ENCODE data around the gene CCDC191.

DNA sequence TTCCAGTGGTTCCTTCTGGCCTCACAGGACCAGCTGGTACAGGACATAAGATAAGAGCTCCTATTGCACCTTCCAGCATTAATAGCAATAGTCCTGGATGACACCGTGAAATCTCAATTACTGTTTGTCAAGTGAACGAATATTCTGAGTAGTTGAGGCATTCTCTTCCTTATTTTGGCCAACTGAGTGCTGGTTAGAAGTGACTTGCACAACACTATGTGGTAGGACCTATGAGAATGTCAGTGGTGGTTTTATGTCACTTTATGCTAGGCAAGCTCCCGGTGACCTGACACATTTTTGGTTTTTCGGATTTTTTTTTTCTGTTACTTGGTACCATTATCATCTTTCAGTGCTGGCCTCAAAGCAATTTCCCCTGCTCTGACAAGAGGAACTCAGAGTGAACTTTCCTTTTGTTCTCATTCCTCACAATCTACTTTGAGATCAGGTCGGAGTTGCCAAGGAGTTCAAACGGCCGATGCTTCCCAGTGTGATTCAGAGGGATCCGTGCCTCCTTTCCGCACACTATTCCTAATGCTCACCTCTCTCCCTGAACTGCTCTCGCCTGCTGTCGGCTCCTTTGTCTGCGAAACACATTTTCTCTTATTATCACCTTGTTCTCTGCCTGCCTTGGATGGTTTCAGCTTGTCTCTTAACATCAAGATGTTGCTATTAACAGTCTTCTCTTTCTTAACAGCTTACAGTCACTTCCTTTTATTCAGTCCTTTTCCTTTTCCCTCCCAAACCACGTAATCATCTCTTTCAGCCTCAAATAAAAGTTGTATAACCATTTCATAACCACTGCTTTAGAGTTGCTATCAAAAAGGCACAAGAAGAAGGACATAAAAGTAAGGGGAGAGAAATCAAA is 36.1 kb upstream of the CCDC191 start:
- TF ChIP-seq TAF1 (IDR thresholded peaks at IDR 0.05; ENCODE audit: low read depth) (no peak), EP300 (IDR thresholded peaks at IDR 0.05; ENCODE audit: borderline replicate concordance) (no peak), RAD21 (IDR thresholded peaks at IDR 0.05; ENCODE audit: low read depth) (no peak), ZBTB7A (IDR thresholded peaks at IDR 0.05; ENCODE audit: low read depth) (no peak), EGR1 (IDR thresholded peaks at IDR 0.05) (no peak), NFIC (IDR thresholded peaks at IDR 0.05) (no peak), CEBPB (IDR thresholded peaks at IDR 0.05) (no peak), TEAD4 (IDR thresholded peaks at IDR 0.05) (no peak)
- TF ChIP-seq, protein P1, sequence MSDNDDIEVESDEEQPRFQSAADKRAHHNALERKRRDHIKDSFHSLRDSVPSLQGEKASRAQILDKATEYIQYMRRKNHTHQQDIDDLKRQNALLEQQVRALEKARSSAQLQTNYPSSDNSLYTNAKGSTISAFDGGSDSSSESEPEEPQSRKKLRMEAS (IDR thresholded peaks at IDR 0.05) = no peak
- TF ChIP-seq, protein P2, sequence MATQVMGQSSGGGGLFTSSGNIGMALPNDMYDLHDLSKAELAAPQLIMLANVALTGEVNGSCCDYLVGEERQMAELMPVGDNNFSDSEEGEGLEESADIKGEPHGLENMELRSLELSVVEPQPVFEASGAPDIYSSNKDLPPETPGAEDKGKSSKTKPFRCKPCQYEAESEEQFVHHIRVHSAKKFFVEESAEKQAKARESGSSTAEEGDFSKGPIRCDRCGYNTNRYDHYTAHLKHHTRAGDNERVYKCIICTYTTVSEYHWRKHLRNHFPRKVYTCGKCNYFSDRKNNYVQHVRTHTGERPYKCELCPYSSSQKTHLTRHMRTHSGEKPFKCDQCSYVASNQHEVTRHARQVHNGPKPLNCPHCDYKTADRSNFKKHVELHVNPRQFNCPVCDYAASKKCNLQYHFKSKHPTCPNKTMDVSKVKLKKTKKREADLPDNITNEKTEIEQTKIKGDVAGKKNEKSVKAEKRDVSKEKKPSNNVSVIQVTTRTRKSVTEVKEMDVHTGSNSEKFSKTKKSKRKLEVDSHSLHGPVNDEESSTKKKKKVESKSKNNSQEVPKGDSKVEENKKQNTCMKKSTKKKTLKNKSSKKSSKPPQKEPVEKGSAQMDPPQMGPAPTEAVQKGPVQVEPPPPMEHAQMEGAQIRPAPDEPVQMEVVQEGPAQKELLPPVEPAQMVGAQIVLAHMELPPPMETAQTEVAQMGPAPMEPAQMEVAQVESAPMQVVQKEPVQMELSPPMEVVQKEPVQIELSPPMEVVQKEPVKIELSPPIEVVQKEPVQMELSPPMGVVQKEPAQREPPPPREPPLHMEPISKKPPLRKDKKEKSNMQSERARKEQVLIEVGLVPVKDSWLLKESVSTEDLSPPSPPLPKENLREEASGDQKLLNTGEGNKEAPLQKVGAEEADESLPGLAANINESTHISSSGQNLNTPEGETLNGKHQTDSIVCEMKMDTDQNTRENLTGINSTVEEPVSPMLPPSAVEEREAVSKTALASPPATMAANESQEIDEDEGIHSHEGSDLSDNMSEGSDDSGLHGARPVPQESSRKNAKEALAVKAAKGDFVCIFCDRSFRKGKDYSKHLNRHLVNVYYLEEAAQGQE (IDR thresholded peaks at IDR 0.05; ENCODE audit: low read depth) = no peak
- TF ChIP-seq, protein P3, sequence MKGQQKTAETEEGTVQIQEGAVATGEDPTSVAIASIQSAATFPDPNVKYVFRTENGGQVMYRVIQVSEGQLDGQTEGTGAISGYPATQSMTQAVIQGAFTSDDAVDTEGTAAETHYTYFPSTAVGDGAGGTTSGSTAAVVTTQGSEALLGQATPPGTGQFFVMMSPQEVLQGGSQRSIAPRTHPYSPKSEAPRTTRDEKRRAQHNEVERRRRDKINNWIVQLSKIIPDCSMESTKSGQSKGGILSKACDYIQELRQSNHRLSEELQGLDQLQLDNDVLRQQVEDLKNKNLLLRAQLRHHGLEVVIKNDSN (IDR thresholded peaks at IDR 0.05) = no peak

Measured in Ishikawa (cell line).